Peyer's patch (tissue), 4 donors: Measurements from ENCODE around the gene ZBTB18. TPM values are rescaled to one million over a fixed set of nuclear protein-coding genes. Genes with fewer than 3 reads are reported as not detected.

Source experiments
- DNase-seq, 3 donors: peaks; one replicate each; pipeline ENCODE4 v3.0.0-alpha.2; 2017 to 2019
- H3K27ac ChIP-seq, 4 donors: fragments of 200-600 bp; sonication (generic); one replicate each; pipeline ENCODE4 v1.5.1; 2016 to 2019
- H3K27me3 ChIP-seq, 2 donors: fragments of 200-600 bp; sonication (generic); one replicate each; pipeline ENCODE4 v1.5.1; 2019
- H3K36me3 ChIP-seq, 3 donors: fragments of 200-600 bp; sonication (generic); one replicate each; pipeline ENCODE4 v1.5.1; 2016 to 2019
- H3K4me1 ChIP-seq, 4 donors: fragments of 200-600 bp; sonication (generic); one replicate each; pipeline ENCODE4 v1.5.1; 2016 to 2019
- H3K4me3 ChIP-seq, 4 donors: fragments of 200-600 bp; sonication (generic); 1 replicate in 3 of 4; 2 replicates in 1 of 4; pipeline ENCODE4 v1.5.1; 2016 to 2019; ENCODE audit warnings: mild to moderate bottlenecking in 1 of 4
- H3K9me3 ChIP-seq, 4 donors: fragments of 200-600 bp; sonication (generic); one replicate each; pipeline ENCODE4 v1.5.1; 2016 to 2019; ENCODE audit warnings: mild to moderate bottlenecking in 1 of 4
- POLR2A ChIP-seq, 2 donors: fragments of 450-650 bp; IDR thresholded peaks; one replicate each; pipeline ENCODE4 v1.5.1; 2017; ENCODE audit warnings: antibody characterized with exemption in 2 of 2, mild to moderate bottlenecking in 2 of 2, moderate library complexity in 2 of 2
- total RNA-seq, 4 donors: library from RNA; depleted of rRNA; stranded (reverse); fragments of >200 nt; gene quantifications; one replicate each; pipeline ENCODE4 v1.1.0, GENCODE V29; 2016
- TF ChIP-seq, protein P1 (sequence below), 6 experiments: fragments of 450-650 bp in 4 of 6; fragments of 200-600 bp in 2 of 6; sonication (generic) in 1 of 6; IDR thresholded peaks; one replicate each; pipeline ENCODE4 v1.5.1; 2017 to 2019; ENCODE audit warnings: antibody characterized with exemption in 6 of 6, mild to moderate bottlenecking in 3 of 6, moderate library complexity in 1 of 6

Gene ZBTB18
- total RNA-seq, 4 donors from 2014 or later, result 17.3 to 31.4 (median 22.5) TPM

DNA sequence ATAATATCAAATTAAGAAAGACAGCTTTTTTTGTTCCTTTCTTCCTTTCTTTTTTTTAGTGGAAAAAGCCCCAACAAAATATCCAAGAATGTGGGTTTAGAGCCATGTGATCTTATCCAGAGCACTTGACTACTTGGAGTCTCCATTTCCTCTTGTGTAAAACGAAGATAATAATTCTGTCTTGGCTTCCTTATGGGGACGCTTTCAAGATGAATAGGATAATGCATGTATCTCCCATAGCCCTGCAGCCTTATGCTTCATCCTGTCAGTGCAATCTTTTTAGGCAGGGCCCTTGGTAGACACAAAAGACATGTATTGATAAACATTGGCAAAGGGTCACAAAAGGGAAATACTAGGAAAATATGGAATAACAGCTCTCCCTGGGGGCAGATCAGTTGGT lies 34.8 kb downstream of the ZBTB18 start:
- no peak for DNase-seq
- Histone ChIP-seq H3K4me1 (peaks cover 0 to 11% (median 0%) of the 10 kb centered on the region in 4 donors), H3K4me3 (no peak overlapping the region), H3K27me3 (no peaks in the 10 kb centered on the region), H3K9me3 (no peaks in the 10 kb centered on the region), H3K27ac (no peak overlapping the region), H3K36me3 (no peaks in the 10 kb centered on the region)
- TF ChIP-seq POLR2A (IDR thresholded peaks at IDR 0.05), result no peak
- TF ChIP-seq, protein P1, sequence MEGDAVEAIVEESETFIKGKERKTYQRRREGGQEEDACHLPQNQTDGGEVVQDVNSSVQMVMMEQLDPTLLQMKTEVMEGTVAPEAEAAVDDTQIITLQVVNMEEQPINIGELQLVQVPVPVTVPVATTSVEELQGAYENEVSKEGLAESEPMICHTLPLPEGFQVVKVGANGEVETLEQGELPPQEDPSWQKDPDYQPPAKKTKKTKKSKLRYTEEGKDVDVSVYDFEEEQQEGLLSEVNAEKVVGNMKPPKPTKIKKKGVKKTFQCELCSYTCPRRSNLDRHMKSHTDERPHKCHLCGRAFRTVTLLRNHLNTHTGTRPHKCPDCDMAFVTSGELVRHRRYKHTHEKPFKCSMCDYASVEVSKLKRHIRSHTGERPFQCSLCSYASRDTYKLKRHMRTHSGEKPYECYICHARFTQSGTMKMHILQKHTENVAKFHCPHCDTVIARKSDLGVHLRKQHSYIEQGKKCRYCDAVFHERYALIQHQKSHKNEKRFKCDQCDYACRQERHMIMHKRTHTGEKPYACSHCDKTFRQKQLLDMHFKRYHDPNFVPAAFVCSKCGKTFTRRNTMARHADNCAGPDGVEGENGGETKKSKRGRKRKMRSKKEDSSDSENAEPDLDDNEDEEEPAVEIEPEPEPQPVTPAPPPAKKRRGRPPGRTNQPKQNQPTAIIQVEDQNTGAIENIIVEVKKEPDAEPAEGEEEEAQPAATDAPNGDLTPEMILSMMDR (IDR thresholded peaks at IDR 0.05), result no peak

GRCh38 chr1:244087021-244087560 lies 36.0 kb downstream of the ZBTB18 start:
- Histone ChIP-seq H3K9me3 (no peaks in the 10 kb centered on the region), H3K27me3 (no peaks in the 10 kb centered on the region), H3K4me1 (peaks cover 0 to 13% (median 0%) of the 10 kb centered on the region in 4 donors), H3K36me3 (no peaks in the 10 kb centered on the region), H3K27ac (no peak overlapping the region), H3K4me3 (no peak overlapping the region)
- DNase-seq, result no peak
- no peak for TF ChIP-seq POLR2A (IDR thresholded peaks at IDR 0.05)
- TF ChIP-seq, protein P1 (IDR thresholded peaks at IDR 0.05), result no peak

- Histone ChIP-seq H3K4me1 (peaks cover 0 to 13% (median 0%) of the 10 kb centered on the region in 4 donors), H3K9me3 (no peaks in the 10 kb centered on the region), H3K27ac (no peak overlapping the region), H3K27me3 (no peaks in the 10 kb centered on the region), H3K4me3 (no peak overlapping the region), H3K36me3 (no peaks in the 10 kb centered on the region)
- TF ChIP-seq POLR2A (IDR thresholded peaks at IDR 0.05), result no peak
- TF ChIP-seq, protein P1 (IDR thresholded peaks at IDR 0.05), result no peak
- DNase-seq, result no peak
These were observed 36.5 kb downstream of the ZBTB18 start for GRCh38 chr1:244087611-244088010.

GRCh38 chr1:244088161-244088560 lies 37.1 kb downstream of the ZBTB18 start:
- H3K27me3 ChIP-seq, result no peaks in the 10 kb centered on the region
- TF ChIP-seq, protein P1 (IDR thresholded peaks at IDR 0.05), result no peak
- TF ChIP-seq POLR2A (IDR thresholded peaks at IDR 0.05), result no peak
- no peaks in the 10 kb centered on the region for H3K36me3 ChIP-seq
- no peak for DNase-seq
- no peaks in the 10 kb centered on the region for H3K9me3 ChIP-seq
- peaks cover 0 to 13% (median 0%) of the 10 kb centered on the region in 4 donors for H3K4me1 ChIP-seq
- no peak overlapping the region for H3K4me3 ChIP-seq
- H3K27ac ChIP-seq, result no peak overlapping the region

GRCh38 chr1:244089561-244089960 lies 38.5 kb downstream of the ZBTB18 start:
- no peaks in the 10 kb centered on the region for H3K9me3 ChIP-seq
- TF ChIP-seq, protein P1 (IDR thresholded peaks at IDR 0.05), result no peak
- no peak for TF ChIP-seq POLR2A (IDR thresholded peaks at IDR 0.05)
- H3K4me1 ChIP-seq, result peaks cover 0 to 13% (median 0%) of the 10 kb centered on the region in 4 donors
- no peaks in the 10 kb centered on the region for H3K36me3 ChIP-seq
- no peak for DNase-seq
- H3K4me3 ChIP-seq, result no peak overlapping the region
- no peak overlapping the region for H3K27ac ChIP-seq
- no peaks in the 10 kb centered on the region for H3K27me3 ChIP-seq

- TF ChIP-seq POLR2A (IDR thresholded peaks at IDR 0.05), result no peak
- TF ChIP-seq, protein P1 (IDR thresholded peaks at IDR 0.05), result no peak
- no peak overlapping the region for H3K27ac ChIP-seq
- H3K4me3 ChIP-seq, result no peak overlapping the region
- DNase-seq, result no peak
- no peaks in the 10 kb centered on the region for H3K36me3 ChIP-seq
- H3K27me3 ChIP-seq, result no peaks in the 10 kb centered on the region
- H3K4me1 ChIP-seq, result peaks cover 0 to 13% (median 0%) of the 10 kb centered on the region in 4 donors
- H3K9me3 ChIP-seq, result no peaks in the 10 kb centered on the region
These were observed 39.6 kb downstream of the ZBTB18 start for GRCh38 chr1:244090645-244091044.
